ENCODE measurements around the gene HTR3D.
"Not testable (repeated sequence)": the region's sequence is repeated elsewhere in the genome, so short reads cannot be mapped to it uniquely, and the experiment has no call there.

Gene HTR3D

DNA sequence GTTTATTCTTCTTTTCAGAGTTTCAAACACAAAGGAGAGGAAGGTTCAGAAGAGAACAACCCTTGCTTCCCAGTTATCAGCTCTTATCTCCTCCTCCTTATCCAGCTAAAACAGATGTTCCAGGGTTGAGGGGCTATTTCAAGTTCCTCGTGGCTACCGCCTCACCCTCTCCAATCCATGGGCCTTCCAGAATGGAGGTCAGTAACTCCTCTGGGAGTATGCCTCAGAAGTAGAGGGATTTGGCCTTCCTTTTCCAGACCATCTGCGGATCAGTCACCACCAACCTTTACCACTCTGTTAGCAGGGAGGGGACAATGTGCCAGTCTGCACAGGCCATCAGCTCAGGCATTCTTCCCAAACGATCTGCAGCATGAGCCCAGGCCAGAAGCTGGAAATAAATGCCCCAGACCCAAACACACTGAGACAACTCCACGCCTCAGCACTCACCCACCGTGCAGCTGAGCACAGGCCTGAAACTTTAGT lies 36.1 kb downstream of the HTR3D start:
- DNase-seq (ENCODE audit: low read depth, low spot score) = no peak

DNA sequence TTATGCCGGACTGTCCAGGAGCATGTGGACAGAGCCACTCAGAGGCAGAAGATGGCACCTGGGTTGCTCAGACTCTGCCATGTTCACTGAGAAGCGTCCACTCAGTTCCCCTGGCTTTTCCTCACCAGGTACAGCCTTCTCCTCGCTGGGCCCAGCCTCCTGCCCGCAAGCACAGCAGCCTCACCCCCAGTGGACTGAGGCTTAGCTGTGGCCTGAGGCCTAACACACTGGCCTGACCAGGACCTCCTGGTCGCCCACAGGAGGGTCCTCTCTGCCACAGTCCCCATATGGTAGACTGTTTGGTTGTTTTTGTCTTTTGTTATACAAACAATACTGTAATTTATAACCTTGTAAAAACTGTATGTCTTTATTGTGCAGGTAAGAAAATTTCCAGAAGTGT lies 36.8 kb downstream of the HTR3D start:
- DNase-seq (ENCODE audit: low read depth, low spot score) = no peak

DNA sequence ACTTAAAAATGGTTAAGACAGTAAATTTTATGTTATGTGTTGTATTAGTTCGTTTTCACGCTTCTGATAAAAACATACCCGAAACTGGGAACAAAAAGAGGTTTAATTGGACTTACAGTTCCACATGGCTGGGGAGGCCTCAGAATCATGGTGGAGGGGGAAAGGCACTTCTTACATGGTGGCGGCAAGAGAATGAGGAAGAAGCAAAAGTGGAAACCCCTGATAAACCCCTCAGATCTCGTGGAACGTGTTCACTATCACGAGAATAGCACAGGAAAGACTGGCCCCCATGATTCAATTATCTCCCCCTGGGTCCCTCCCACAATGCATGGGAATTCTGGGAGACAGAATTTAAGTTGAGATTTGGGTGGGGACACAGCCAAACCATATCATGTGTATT lies 39.6 kb downstream of the HTR3D start:
- not testable (repeated sequence) for DNase-seq (ENCODE audit: low read depth, low spot score)

DNA sequence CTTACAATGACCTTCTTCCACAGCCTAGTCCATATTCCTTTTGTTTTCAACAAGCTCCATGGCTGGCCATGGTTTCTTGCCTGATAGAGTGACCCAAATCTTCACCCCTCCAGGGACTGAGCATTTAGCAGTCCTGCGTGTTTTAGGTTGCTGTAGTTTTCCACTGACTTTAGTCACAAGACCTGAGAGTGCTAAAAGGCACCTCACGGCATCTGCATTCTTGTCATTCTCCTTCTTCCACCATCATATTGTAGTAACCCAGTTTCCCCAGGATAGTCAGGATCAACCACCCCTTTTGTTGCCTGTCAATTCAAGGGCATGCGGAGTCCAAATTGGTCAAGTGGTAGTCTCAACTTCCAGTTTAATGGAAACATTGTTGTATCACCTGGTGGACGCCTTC lies 42.1 kb downstream of the HTR3D start:
- no peak for DNase-seq (ENCODE audit: low read depth, low spot score)

DNA sequence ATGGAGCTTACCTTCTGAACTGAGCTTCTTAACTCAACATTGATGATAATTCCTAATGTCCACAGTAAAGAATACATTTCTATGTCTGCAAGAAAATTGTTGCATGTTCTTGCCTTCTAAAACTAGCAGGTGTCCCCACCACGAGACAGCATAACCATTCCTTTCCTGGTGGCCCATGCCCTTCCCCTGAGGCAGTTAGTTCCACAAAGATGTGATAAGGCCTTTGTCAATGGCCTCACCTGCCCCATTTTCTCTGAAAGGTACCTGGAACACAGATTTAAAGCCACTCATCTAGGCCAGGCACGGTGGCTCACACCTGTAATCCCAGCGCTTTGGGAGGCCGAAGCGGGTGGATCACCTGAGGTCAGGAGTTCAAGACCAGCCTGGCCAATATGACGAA lies 44.4 kb downstream of the HTR3D start:
- no peak for DNase-seq (ENCODE audit: low read depth, low spot score)

DNA sequence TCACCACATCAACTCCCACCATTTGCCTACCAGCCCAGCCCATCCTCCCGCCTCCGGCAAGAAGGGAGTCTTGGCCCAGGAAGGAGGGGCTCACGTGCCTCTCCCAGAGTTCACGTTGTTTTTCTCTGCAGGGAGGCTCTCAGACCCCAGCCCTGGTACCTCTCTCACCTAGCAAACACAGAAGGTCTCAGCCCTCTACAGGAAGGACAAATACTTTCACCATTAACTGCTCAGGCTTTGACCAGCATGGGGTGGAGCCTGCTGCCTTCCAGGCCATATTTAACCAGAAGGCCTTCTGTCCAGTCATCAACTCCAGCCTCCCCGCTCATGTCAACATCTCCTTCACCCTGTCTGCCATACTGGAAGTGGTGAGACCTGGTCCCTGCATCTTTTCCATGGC lies 46.3 kb downstream of the HTR3D start:
- DNase-seq (ENCODE audit: low read depth, low spot score) = no peak

DNA sequence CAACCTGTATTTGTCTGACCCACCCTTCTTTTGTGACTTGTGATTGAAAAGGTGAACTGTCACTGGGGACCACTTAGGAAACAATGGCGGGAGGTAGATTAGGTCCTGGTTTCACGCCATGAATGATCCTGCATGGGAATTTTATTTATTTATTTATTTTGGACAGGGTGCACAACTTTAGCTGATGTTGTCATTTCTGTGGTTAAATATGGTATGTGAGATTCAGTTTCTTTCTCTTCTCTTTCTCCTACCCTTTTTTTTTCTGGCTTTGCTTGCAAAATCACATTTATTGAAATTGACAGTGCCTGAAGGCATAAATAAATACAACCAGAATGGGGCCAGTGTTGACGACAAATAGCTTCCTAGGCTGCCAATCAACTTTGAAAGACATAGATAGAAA lies 47.3 kb downstream of the HTR3D start:
- no peak for DNase-seq (ENCODE audit: low read depth, low spot score)

DNA sequence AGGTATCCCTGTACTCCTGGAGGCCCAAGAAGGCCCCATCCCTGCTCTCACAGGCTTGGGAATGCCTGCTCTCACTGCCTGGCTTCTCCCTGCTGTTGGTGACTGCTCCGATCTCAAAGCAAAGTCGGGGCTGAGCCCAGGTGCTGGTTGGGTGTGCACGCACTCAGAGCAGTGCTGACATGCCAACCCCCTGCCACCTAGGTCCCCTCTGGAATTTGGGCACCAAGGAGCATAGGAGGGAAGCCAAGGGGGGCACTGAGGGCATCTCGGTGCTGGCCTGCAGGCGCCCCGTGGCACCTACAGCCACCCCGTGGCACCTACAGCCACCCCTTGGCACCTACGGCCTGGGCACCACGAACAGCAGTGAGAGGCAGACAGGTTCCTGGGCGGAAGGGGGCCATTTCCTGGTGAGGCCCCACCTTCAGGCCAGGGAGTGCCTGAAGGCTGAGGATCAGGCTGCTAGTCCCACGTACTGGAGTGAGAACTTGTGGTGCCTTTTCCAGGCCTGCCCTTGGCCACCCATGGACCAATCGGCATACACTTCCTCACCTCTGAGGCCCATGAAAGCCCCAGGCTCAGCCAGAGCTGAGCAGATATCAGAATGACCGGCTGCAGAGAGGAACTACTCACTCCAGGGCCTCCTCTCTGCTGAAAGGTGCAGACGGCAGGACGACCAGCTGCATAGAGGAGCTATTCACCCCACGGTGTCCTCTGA lies 49.7 kb downstream of the HTR3D start:
- no peak for DNase-seq (ENCODE audit: low read depth, low spot score)

DNA sequence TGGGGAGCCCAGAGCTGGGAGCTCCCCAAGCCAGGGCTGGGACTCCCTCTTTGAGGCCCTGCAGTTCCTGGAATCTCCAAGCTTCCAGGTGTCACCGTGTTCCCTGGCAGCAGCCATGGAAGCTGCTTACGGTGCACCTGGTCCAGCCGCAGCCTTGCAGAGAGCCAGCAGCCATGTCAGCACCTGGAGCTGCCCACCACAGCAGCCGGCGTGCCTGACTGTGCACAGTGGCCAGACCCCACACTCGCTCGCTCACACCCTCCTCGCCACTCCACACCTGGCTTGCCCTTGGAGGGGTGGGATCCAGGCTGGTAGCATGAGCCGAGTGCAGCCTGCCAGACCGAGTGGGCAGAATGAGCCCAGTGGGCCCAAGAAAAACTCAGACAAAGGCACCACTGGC lies 50.5 kb downstream of the HTR3D start:
- no peak for DNase-seq (ENCODE audit: low read depth, low spot score)

DNA sequence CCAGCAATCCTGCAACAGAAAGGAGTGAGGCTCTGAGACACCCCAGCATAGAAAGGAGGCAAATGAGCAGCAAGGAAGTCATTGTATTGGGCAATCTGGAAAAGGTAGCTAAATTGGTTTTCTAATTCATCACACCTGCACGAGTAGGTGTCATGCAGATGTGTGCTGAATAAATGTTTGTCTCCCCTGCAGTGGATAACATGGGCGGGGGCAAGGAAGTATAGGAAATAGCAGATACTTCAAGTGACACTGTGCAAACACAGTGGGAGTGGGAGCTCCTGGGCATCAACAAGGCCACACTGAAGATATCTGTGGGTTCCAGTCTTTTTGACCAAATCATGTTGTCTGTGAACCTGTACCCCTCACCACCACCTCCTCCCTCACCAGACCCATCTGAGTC lies 50.9 kb downstream of the HTR3D start:
- no peak for DNase-seq (ENCODE audit: low read depth, low spot score)

DNA sequence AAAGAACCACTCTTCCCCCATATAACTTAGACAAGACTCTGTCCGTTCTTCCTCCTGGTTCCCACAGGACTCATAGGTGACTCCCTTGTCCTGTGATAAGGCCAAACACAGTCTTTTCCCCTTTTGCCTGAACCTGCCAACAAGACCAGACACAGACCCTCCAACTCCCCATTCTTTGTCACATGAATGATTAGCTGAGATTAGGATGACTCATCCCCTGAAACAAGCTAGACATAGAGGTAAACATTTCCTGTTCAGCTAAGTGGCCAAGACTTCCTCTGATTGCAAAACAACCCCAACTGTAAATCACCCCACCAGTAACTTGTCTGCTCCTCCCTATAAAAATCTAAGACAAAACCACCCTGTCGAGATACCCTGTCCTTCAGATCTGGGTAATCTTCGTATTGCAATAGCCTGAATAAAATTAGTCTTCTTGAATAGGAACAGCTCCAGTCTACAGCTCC lies 53.9 kb downstream of the HTR3D start:
- no peak for DNase-seq (ENCODE audit: low read depth, low spot score)
